GM19463 (cell line): ENCODE data around the gene AKAP12.

Experiments used
- ATAC-seq: cut with Tn5 transposase; IDR thresholded peaks from one replicate; pipeline ENCODE4 v1.9.1; 2021; ENCODE audit warnings: mild to moderate bottlenecking, moderate library complexity; ENCODE audit not compliant: unreplicated experiment

AKAP12 gene

GRCh38 chr6:151236668-151237401 lies 2.9 kb upstream of the AKAP12 start:
- ATAC-seq = no peak

- no peak for ATAC-seq
Observed at GRCh38 chr6:151240036-151240685, 394 bp downstream of the AKAP12 start.

- no peak for ATAC-seq
Observed at GRCh38 chr6:151240791-151241642, 1.2 kb downstream of the AKAP12 start.

GRCh38 chr6:151241853-151242252 lies 2.1 kb downstream of the AKAP12 start:
- no peak for ATAC-seq

- no peak for ATAC-seq
Observed at GRCh38 chr6:151242420-151242861, 2.7 kb downstream of the AKAP12 start.

GRCh38 chr6:151243481-151243880 lies 3.7 kb downstream of the AKAP12 start:
- ATAC-seq = no peak

- ATAC-seq = no peak
Observed at GRCh38 chr6:151247490-151247889, 7.7 kb downstream of the AKAP12 start.

GRCh38 chr6:151248295-151248694 lies 8.5 kb downstream of the AKAP12 start:
- no peak for ATAC-seq

GRCh38 chr6:151252634-151253033 lies 12.9 kb downstream of the AKAP12 start:
- no peak for ATAC-seq

GRCh38 chr6:151254451-151255081 lies 14.8 kb downstream of the AKAP12 start:
- ATAC-seq = no peak

GRCh38 chr6:151255811-151256210 lies 16.0 kb downstream of the AKAP12 start:
- ATAC-seq = no peak

- no peak for ATAC-seq
Observed at GRCh38 chr6:151257985-151258445, 18.2 kb downstream of the AKAP12 start.

GRCh38 chr6:151260205-151260604 lies 20.4 kb downstream of the AKAP12 start:
- ATAC-seq = no peak

- no peak for ATAC-seq
Observed at GRCh38 chr6:151263035-151263434, 23.3 kb downstream of the AKAP12 start.

- ATAC-seq = no peak
Observed at GRCh38 chr6:151263967-151264366, 24.2 kb downstream of the AKAP12 start.

- no peak for ATAC-seq
Observed at GRCh38 chr6:151265282-151265681, 25.5 kb downstream of the AKAP12 start.

GRCh38 chr6:151269321-151269995 lies 29.7 kb downstream of the AKAP12 start:
- no peak for ATAC-seq

- ATAC-seq = no peak
Observed at GRCh38 chr6:151275121-151275520, 35.4 kb downstream of the AKAP12 start.

- ATAC-seq = no peak
Observed at GRCh38 chr6:151275566-151275965, 35.8 kb downstream of the AKAP12 start.

- no peak for ATAC-seq
Observed at GRCh38 chr6:151276112-151276740, 36.5 kb downstream of the AKAP12 start.
